ENCODE results near the gene PLCH1. TPM values are rescaled to one million over a fixed set of nuclear protein-coding genes. Genes with fewer than 3 reads are reported as not detected.

The PLCH1 gene
- total and polyA plus RNA-seq, 2 of the 8 experiments (the other 6 are each of a cell fraction or from before 2014, with no cell fraction given) = 5.8 to 17.2 TPM

- Histone ChIP-seq H3K4me3 (ENCODE audit: extremely low read depth in 1 of 4, insufficient read depth in 2 of 4, low read depth in 3 of 4, low read length in 4 of 4) (no peak overlapping the region), H3K14ac (ENCODE audit: insufficient read length) (no peak overlapping the region), H2BK15ac (ENCODE audit: low read length) (no peak overlapping the region), H3K4me1 (replicated peaks in 1 of 4; ENCODE audit: control insufficient read depth in 3 of 4, insufficient read depth in 4 of 4, low read length in 3 of 4) (no peaks in the 10 kb centered on the region), H3K18ac (ENCODE audit: extremely low read depth, low read length) (no peak overlapping the region), H4K20me1 (replicated peaks in 1 of 2; ENCODE audit: control insufficient read depth in 1 of 2, insufficient read depth in 2 of 2, low read length in 2 of 2) (no peaks in the 10 kb centered on the region), H2BK20ac (ENCODE audit: low read length) (no peak overlapping the region), H4K5ac (ENCODE audit: insufficient read length, low read depth, low read length) (no peak overlapping the region), H4K91ac (replicated peaks; ENCODE audit: insufficient read length, low read length) (no peak overlapping the region), H2AK5ac (ENCODE audit: low read depth, low read length) (no peak overlapping the region), H3K27me3 (replicated peaks in 1 of 4; ENCODE audit: control insufficient read depth in 3 of 4, extremely low read depth in 1 of 4, insufficient read depth in 3 of 4, low read length in 3 of 4) (no peaks in the 10 kb centered on the region), H3K27ac (ENCODE audit: low read depth, low read length) (no peak overlapping the region), H3K23ac (ENCODE audit: insufficient read length) (no peak overlapping the region), H2BK5ac (ENCODE audit: low read depth, low read length) (no peak overlapping the region), H3K9me3 (ENCODE audit: insufficient read depth in 2 of 2, low read depth in 1 of 2, low read length in 1 of 2) (no peaks in the 10 kb centered on the region), H2AFZ (ENCODE audit: low read length) (no peak overlapping the region), H3K4ac (replicated peaks; ENCODE audit: insufficient read length, low read depth, low read length) (no peak overlapping the region), H3K56ac (replicated peaks; ENCODE audit: insufficient read length, low read depth, low read length) (no peak overlapping the region), H3K79me1 (ENCODE audit: low read depth, low read length) (no peaks in the 10 kb centered on the region), H3K9ac (replicated peaks in 1 of 4; ENCODE audit: extremely low read depth in 1 of 4, low read depth in 3 of 4, low read length in 3 of 4) (no peak overlapping the region), H2BK120ac (replicated peaks; ENCODE audit: low read depth, low read length) (no peak overlapping the region), H3K36me3 (ENCODE audit: control insufficient read depth in 2 of 4, insufficient read depth in 4 of 4, low read length in 3 of 4) (no peaks in the 10 kb centered on the region), H3K23me2 (ENCODE audit: low read depth, low read length) (no peaks in the 10 kb centered on the region), H3K4me2 (ENCODE audit: insufficient read depth in 1 of 2, low read depth in 2 of 2, low read length in 2 of 2) (no peak overlapping the region), H3K79me2 (ENCODE audit: control insufficient read depth in 1 of 2, insufficient read depth in 2 of 2, low read length in 2 of 2) (no peaks in the 10 kb centered on the region), H4K8ac (ENCODE audit: extremely low read depth, insufficient read depth, low read length) (no peak overlapping the region), H2BK12ac (ENCODE audit: low read depth, low read length) (no peak overlapping the region)
- POLR2A ChIA-PET (ENCODE audit: partially characterized antibody) = no interaction called here
- no peak for FAIRE-seq
- DNase-seq (ENCODE audit: low read depth in 1 of 2, low spot score in 2 of 2) = no peak
- CTCF ChIA-PET (ENCODE audit: partially characterized antibody) = interaction anchor here (0.6 to 3.1 kb wide), 3 partner anchors 26 to 426 kb away, joined by 3 to 21 read pairs (median 3); partner anchors contain the start of gene C3orf33
- no peak for TF ChIP-seq SP2 (IDR thresholded peaks at IDR 0.05; ENCODE audit: low read length)
- TF ChIP-seq CTCF (IDR thresholded peaks at IDR 0.05; ENCODE audit: control extremely low read depth in 1 of 3, insufficient read depth in 1 of 3, low read depth in 1 of 3, low read length in 3 of 3) = no peak
- TF ChIP-seq NRF1 (IDR thresholded peaks at IDR 0.05; ENCODE audit: low read depth, low read length) = no peak
- TF ChIP-seq HDAC2 (IDR thresholded peaks at IDR 0.05; ENCODE audit: borderline replicate concordance in 1 of 2, low read depth in 2 of 2, low read length in 2 of 2) = no peak
- no peak for TF ChIP-seq CHD1 (IDR thresholded peaks at IDR 0.05; ENCODE audit: low read depth, low read length)
- no peak for TF ChIP-seq CTBP2 (IDR thresholded peaks at IDR 0.05; ENCODE audit: borderline replicate concordance, insufficient read depth, insufficient read length, low read length)
- no peak for TF ChIP-seq RFX5 (IDR thresholded peaks at IDR 0.05; ENCODE audit: borderline replicate concordance, low read depth, low read length)
- TF ChIP-seq JUND (IDR thresholded peaks at IDR 0.05; ENCODE audit: low read length) = no peak
- TF ChIP-seq BCL11A (IDR thresholded peaks at IDR 0.05; ENCODE audit: low read depth in 2 of 2, low read length in 2 of 2) = no peak
- TF ChIP-seq RNF2 (IDR thresholded peaks at IDR 0.05; ENCODE audit: borderline replicate concordance, low read depth, low read length, missing control alignments, poor library complexity, severe bottlenecking) = no peak
- no peak for TF ChIP-seq CHD2 (IDR thresholded peaks at IDR 0.05; ENCODE audit: low read length)
- no peak for TF ChIP-seq CREB1 (IDR thresholded peaks at IDR 0.05)
- no peak for TF ChIP-seq POLR2AphosphoS5 (IDR thresholded peaks at IDR 0.05; ENCODE audit: low read depth, low read length)
These were observed 35.4 kb upstream of the PLCH1 start for GRCh38 chr3:155780291-155780690.

Data from H1 (cell line).